ENCODE data around the gene MECR.

MECR gene

GRCh38 chr1:29260531-29260930 lies 29.8 kb upstream of the MECR start:
- DNase-seq (ENCODE audit: low read depth), result no peak
- peak overlapping the region; percentile 57 for H3K4me3 ChIP-seq (ENCODE audit: low read length)
- TF ChIP-seq, protein P1, sequence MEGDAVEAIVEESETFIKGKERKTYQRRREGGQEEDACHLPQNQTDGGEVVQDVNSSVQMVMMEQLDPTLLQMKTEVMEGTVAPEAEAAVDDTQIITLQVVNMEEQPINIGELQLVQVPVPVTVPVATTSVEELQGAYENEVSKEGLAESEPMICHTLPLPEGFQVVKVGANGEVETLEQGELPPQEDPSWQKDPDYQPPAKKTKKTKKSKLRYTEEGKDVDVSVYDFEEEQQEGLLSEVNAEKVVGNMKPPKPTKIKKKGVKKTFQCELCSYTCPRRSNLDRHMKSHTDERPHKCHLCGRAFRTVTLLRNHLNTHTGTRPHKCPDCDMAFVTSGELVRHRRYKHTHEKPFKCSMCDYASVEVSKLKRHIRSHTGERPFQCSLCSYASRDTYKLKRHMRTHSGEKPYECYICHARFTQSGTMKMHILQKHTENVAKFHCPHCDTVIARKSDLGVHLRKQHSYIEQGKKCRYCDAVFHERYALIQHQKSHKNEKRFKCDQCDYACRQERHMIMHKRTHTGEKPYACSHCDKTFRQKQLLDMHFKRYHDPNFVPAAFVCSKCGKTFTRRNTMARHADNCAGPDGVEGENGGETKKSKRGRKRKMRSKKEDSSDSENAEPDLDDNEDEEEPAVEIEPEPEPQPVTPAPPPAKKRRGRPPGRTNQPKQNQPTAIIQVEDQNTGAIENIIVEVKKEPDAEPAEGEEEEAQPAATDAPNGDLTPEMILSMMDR (conservative IDR thresholded peaks at IDR 0.05; ENCODE audit: low read depth, low read length), result no peak

- peak overlapping the region; percentile 57 for H3K4me3 ChIP-seq (ENCODE audit: low read length)
- DNase-seq (ENCODE audit: low read depth), result peak; percentile 39
- TF ChIP-seq, protein P1 (conservative IDR thresholded peaks at IDR 0.05; ENCODE audit: low read depth, low read length), result no peak
Measured at GRCh38 chr1:29259802-29260441, 29.2 kb upstream of the MECR start.

- peak overlapping the region; percentile 57 for H3K4me3 ChIP-seq (ENCODE audit: low read length)
- DNase-seq (ENCODE audit: low read depth), result no peak
- TF ChIP-seq, protein P1 (conservative IDR thresholded peaks at IDR 0.05; ENCODE audit: low read depth, low read length), result peak; percentile 12
Measured at GRCh38 chr1:29258976-29259801, 28.5 kb upstream of the MECR start.

DNA sequence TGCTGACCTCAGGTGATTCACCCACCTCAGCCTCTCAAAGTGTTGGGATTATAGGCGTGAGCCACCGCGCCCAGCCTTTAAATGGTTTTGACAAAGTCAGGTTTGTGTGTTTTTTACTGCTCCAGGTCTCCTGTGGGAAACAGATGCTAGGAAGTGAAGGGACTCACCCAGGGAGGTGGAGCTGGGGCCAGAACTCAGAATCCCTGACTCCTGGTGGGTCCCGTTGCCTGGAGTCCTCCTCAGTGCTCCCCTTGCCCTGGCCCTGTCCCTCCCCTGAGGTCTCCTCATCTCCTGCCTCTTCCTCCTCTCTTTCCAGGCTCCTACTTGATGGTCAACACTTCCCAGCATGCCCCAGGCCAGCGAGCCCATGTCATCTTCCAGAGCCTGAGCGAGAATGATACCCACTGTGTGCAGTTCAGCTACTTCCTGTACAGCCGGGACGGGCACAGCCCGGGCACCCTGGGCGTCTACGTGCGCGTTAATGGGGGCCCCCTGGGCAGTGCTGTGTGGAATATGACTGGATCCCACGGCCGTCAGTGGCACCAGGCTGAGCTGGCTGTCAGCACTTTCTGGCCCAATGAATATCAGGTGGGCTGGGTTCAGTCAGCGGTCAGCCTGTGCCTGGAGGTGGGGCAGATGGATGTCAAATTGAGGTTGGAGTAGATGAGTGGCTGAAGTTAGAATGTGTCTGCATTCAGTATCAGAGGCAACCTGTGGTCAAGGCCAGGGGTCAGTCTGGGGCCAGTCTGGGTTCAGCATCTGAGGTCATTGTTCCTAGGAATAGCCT lies 27.6 kb upstream of the MECR start:
- no peak for DNase-seq (ENCODE audit: low read depth)
- TF ChIP-seq, protein P1 (conservative IDR thresholded peaks at IDR 0.05; ENCODE audit: low read depth, low read length), result no peak

GRCh38 chr1:29256979-29257804 lies 26.5 kb upstream of the MECR start:
- no peak overlapping the region for H3K4me3 ChIP-seq (ENCODE audit: low read length)
- no peak for DNase-seq (ENCODE audit: low read depth)
- TF ChIP-seq, protein P1 (conservative IDR thresholded peaks at IDR 0.05; ENCODE audit: low read depth, low read length), result no peak

More for the DNA sequence above, 27.6 kb upstream of the MECR start:
- H3K4me3 ChIP-seq (ENCODE audit: low read length), result no peak overlapping the region

GRCh38 chr1:29256394-29256793 lies 25.7 kb upstream of the MECR start:
- TF ChIP-seq, protein P1 (conservative IDR thresholded peaks at IDR 0.05; ENCODE audit: low read depth, low read length), result peak; percentile 7
- DNase-seq (ENCODE audit: low read depth), result no peak
- no peak overlapping the region for H3K4me3 ChIP-seq (ENCODE audit: low read length)

All from retinal pigment epithelial cell (primary cell).